HEK293T (cell line): ENCODE data around the gene AHNAK2.

Experiments
- BHLHE40 ChIP-seq: fragments of 450-650 bp; IDR thresholded peaks from 2 replicates; pipeline ENCODE4 v1.6.1; 2016; ENCODE audit warnings: mild to moderate bottlenecking, moderate library complexity, borderline replicate concordance
- ELF4 ChIP-seq: fragments of 450-650 bp; IDR thresholded peaks from 2 replicates; pipeline ENCODE4 v1.6.1; 2017; ENCODE audit warnings: antibody characterized with exemption
- FOXA1 ChIP-seq: fragments of 450-650 bp; IDR thresholded peaks from 2 replicates; pipeline ENCODE4 v1.6.1; 2016; ENCODE audit warnings: mild to moderate bottlenecking
- FOXK2 ChIP-seq: fragments of 450-650 bp; IDR thresholded peaks from 2 replicates; pipeline ENCODE4 v1.6.1; 2016; ENCODE audit warnings: mild to moderate bottlenecking
- FOXM1 ChIP-seq: fragments of 450-650 bp; IDR thresholded peaks from 2 replicates; pipeline ENCODE4 v1.6.1; 2017; ENCODE audit warnings: mild to moderate bottlenecking, borderline replicate concordance
- L3MBTL2 ChIP-seq: fragments of 450-650 bp; conservative IDR thresholded peaks from 2 replicates; pipeline ENCODE4 v1.6.1; 2016; ENCODE audit warnings: mild to moderate bottlenecking
- SP1 ChIP-seq: fragments of 450-650 bp; IDR thresholded peaks from 2 replicates; pipeline ENCODE4 v1.6.1; 2017
- ZNF384 ChIP-seq: fragments of 450-650 bp; IDR thresholded peaks from 2 replicates; pipeline ENCODE4 v1.6.1; 2016

GRCh38 chr14:104941508-104942365 is 36.4 kb downstream of the AHNAK2 start:
- TF ChIP-seq FOXK2 = no peak
- TF ChIP-seq SP1 = no peak
- TF ChIP-seq FOXM1 = no peak
- no peak for TF ChIP-seq FOXA1
- TF ChIP-seq ELF4 = no peak
- no peak for TF ChIP-seq L3MBTL2
- no peak for TF ChIP-seq BHLHE40
- TF ChIP-seq ZNF384 = no peak
